ENCODE measurements around the gene ARHGAP18.

Gene ARHGAP18

GRCh38 chr6:129615496-129615895 lies 94.5 kb downstream of the ARHGAP18 start:
- no peaks in the 10 kb centered on the region for H3K4me1 ChIP-seq
- H3K36me3 ChIP-seq: peaks cover 0 to 92% (median 0%) of the 10 kb centered on the region in 11 experiments; a peak in 8 of 22 replicates
- no peaks in the 10 kb centered on the region for H3K27me3 ChIP-seq
- TF ChIP-seq Cebpa-rat (IDR thresholded peaks at IDR 0.05): no peak
- no peaks in the 10 kb centered on the region for H3K9me3 ChIP-seq (replicated peaks in 1 of 11)
- H3K4me3 ChIP-seq: no peak overlapping the region
- H3K27ac ChIP-seq: no peak overlapping the region
- no peak overlapping the region for H3K9ac ChIP-seq
- no peak overlapping the region for H3K4me2 ChIP-seq
- H4K20me1 ChIP-seq: peaks cover 0 to 26% (median 0%) of the 10 kb centered on the region in 11 experiments; a peak in 2 of 22 replicates

- peaks cover 0 to 92% (median 0%) of the 10 kb centered on the region in 11 experiments; a peak in 8 of 22 replicates for H3K36me3 ChIP-seq
- no peak overlapping the region for H3K4me2 ChIP-seq
- H3K4me1 ChIP-seq: no peaks in the 10 kb centered on the region
- no peak overlapping the region for H3K4me3 ChIP-seq
- no peaks in the 10 kb centered on the region for H3K27me3 ChIP-seq
- no peak overlapping the region for H3K9ac ChIP-seq
- TF ChIP-seq Cebpa-rat (IDR thresholded peaks at IDR 0.05): no peak
- no peaks in the 10 kb centered on the region for H3K9me3 ChIP-seq (replicated peaks in 1 of 11)
- H4K20me1 ChIP-seq: peaks cover 0 to 26% (median 0%) of the 10 kb centered on the region in 11 experiments; a peak in 2 of 22 replicates
- no peak overlapping the region for H3K27ac ChIP-seq
These were observed 95.0 kb downstream of the ARHGAP18 start for GRCh38 chr6:129615020-129615419.

GRCh38 chr6:129614464-129614863 lies 95.5 kb downstream of the ARHGAP18 start:
- no peak overlapping the region for H3K4me3 ChIP-seq
- no peak overlapping the region for H3K4me2 ChIP-seq
- peaks cover 0 to 93% (median 0%) of the 10 kb centered on the region in 11 experiments; a peak in 8 of 22 replicates for H3K36me3 ChIP-seq
- H3K27ac ChIP-seq: no peak overlapping the region
- H3K4me1 ChIP-seq: peaks cover 0 to 3% (median 0%) of the 10 kb centered on the region in 10 experiments; a peak in 1 of 20 replicates
- no peak for TF ChIP-seq Cebpa-rat (IDR thresholded peaks at IDR 0.05)
- H3K9ac ChIP-seq: no peak overlapping the region
- H3K9me3 ChIP-seq (replicated peaks in 1 of 11): no peaks in the 10 kb centered on the region
- H3K27me3 ChIP-seq: no peaks in the 10 kb centered on the region
- H4K20me1 ChIP-seq: peaks cover 0 to 26% (median 0%) of the 10 kb centered on the region in 11 experiments; a peak in 2 of 22 replicates

- no peak overlapping the region for H3K27ac ChIP-seq
- H3K4me3 ChIP-seq: no peak overlapping the region
- H3K27me3 ChIP-seq: no peaks in the 10 kb centered on the region
- H3K36me3 ChIP-seq: peaks cover 0 to 98% (median 4%) of the 10 kb centered on the region in 11 experiments; a peak in 9 of 22 replicates
- H3K4me2 ChIP-seq: no peak overlapping the region
- no peak for TF ChIP-seq Cebpa-rat (IDR thresholded peaks at IDR 0.05)
- H3K4me1 ChIP-seq: peaks cover 0 to 24% (median 0%) of the 10 kb centered on the region in 10 experiments; a peak in 7 of 20 replicates
- no peaks in the 10 kb centered on the region for H3K9me3 ChIP-seq (replicated peaks in 1 of 11)
- no peak overlapping the region for H3K9ac ChIP-seq
- peaks cover 0 to 26% (median 0%) of the 10 kb centered on the region in 11 experiments; a peak in 2 of 22 replicates for H4K20me1 ChIP-seq
These were observed 97.5 kb downstream of the ARHGAP18 start for GRCh38 chr6:129612440-129612839.

DNA sequence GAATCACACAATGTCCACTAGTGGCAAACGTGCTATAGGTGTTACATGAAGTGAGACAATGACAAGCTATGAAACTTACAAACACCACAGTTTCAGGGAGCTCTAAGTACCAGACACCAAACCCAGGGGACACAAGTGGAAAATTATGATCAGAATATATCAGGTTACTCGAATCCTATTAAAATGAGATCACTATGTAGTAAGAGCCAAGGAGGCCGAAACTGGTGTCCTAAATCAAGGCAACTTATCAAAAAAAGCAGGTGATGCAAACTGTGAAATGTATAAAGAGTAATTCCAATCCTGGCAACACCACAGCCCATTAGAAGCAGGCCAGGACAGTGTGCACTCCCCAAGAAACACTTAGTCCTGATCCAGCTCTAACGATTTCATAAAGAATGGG lies 100.3 kb downstream of the ARHGAP18 start:
- Histone ChIP-seq H3K4me1 (peaks cover 0 to 50% (median 2%) of the 10 kb centered on the region in 10 experiments; a peak in 9 of 20 replicates), H3K4me2 (no peak overlapping the region), H3K27me3 (no peaks in the 10 kb centered on the region), H3K27ac (no peak overlapping the region), H3K4me3 (no peak overlapping the region), H4K20me1 (peaks cover 0 to 19% (median 0%) of the 10 kb centered on the region in 11 experiments; a peak in 2 of 22 replicates), H3K9me3 (replicated peaks in 1 of 11) (no peaks in the 10 kb centered on the region), H3K36me3 (peaks cover 0 to 96% (median 7%) of the 10 kb centered on the region in 11 experiments; a peak in 8 of 22 replicates), H3K9ac (0 out of 22 replicates have a peak overlapping the region, but pooled peaks of 1 of the 11 experiments have one; percentile 19)
- no peak for TF ChIP-seq Cebpa-rat (IDR thresholded peaks at IDR 0.05)

DNA sequence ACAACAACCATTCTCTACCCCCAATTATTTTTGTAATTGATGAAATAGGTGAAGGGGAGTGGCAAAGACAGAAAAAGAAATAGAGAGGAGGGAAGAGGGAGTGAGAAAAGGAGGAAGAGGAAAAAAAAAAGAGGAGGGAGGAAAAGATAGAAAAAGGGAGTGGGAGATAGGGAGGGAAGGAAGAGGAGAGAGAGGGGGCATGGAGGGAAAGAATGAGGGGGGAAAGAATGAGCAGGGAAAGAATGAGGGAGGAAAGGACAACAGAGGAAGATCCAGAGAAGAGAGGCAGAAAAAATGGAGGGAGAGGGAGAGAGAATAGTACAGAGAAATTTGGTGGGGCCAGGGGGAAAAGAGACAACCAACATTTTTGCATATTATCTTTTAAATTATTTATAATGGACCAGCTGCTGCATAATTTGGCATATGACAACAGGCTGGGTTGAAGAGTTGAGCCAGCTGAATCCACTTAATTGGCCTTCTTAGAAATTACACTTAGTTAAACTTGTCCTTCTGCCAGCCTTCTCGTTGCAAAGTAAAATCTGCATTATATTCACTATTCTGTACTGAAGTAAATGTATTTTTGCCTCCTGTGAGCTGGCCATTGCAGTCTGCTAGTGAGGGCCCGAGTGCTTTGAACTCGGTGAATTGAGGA lies 101.0 kb downstream of the ARHGAP18 start:
- peaks cover 0 to 96% (median 7%) of the 10 kb centered on the region in 11 experiments; a peak in 8 of 22 replicates for H3K36me3 ChIP-seq
- H3K27me3 ChIP-seq: no peaks in the 10 kb centered on the region
- H4K20me1 ChIP-seq: peaks cover 0 to 15% (median 0%) of the 10 kb centered on the region in 11 experiments; a peak in 2 of 22 replicates
- 0 out of 22 replicates have a peak overlapping the region, but pooled peaks of 1 of the 11 experiments have one; percentile 19 for H3K9ac ChIP-seq
- H3K4me1 ChIP-seq: peaks cover 0 to 56% (median 2%) of the 10 kb centered on the region in 10 experiments; a peak in 9 of 20 replicates
- H3K27ac ChIP-seq: no peak overlapping the region
- H3K4me2 ChIP-seq: no peak overlapping the region
- no peak overlapping the region for H3K4me3 ChIP-seq
- no peaks in the 10 kb centered on the region for H3K9me3 ChIP-seq (replicated peaks in 1 of 11)
- no peak for TF ChIP-seq Cebpa-rat (IDR thresholded peaks at IDR 0.05)

- peak overlapping the region in 2 of 11 experiments; percentile 36 to 53; a peak in 3 of 22 replicates for H3K4me2 ChIP-seq
- no peaks in the 10 kb centered on the region for H3K27me3 ChIP-seq
- peaks cover 0 to 14% (median 0%) of the 10 kb centered on the region in 11 experiments; a peak in 2 of 22 replicates for H4K20me1 ChIP-seq
- H3K27ac ChIP-seq: no peak overlapping the region
- H3K4me1 ChIP-seq: peaks cover 0 to 66% (median 2%) of the 10 kb centered on the region in 10 experiments; a peak in 9 of 20 replicates
- H3K9me3 ChIP-seq (replicated peaks in 1 of 11): no peaks in the 10 kb centered on the region
- no peak overlapping the region for H3K9ac ChIP-seq
- H3K36me3 ChIP-seq: peaks cover 0 to 99% (median 7%) of the 10 kb centered on the region in 11 experiments; a peak in 8 of 22 replicates
- no peak overlapping the region for H3K4me3 ChIP-seq
- no peak for TF ChIP-seq Cebpa-rat (IDR thresholded peaks at IDR 0.05)
These were observed 102.3 kb downstream of the ARHGAP18 start for GRCh38 chr6:129607581-129608186.

DNA sequence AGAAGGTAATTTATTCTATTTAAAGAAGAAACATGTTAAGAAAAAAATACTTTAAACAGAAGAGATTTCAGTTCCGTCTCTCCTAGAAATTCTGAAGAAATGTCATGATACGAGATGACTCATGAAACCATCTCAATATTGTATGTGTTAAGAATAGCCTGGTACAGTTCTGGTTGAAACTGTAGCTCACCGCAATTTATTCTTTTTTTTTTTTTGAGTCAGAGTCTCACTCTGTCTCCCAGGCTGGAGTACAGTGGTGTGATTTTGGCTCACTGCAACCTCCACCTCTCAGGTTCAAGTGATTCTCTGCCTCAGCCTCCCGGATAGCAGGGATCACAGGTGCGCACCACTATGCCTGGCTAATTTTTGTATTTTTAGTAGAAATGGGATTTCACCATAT lies 103.3 kb downstream of the ARHGAP18 start:
- Histone ChIP-seq H3K4me2 (peak overlapping the region in 4 of 11 experiments; percentile 17 to 53 (median 34); a peak in 8 of 22 replicates), H3K9ac (no peak overlapping the region; a peak in 1 of 22 replicates), H3K27me3 (no peaks in the 10 kb centered on the region), H3K27ac (peak overlapping the region in 2 of 11 experiments; percentile 37 to 42; a peak in 2 of 22 replicates), H3K4me3 (no peak overlapping the region), H3K36me3 (peaks cover 0 to 99% (median 7%) of the 10 kb centered on the region in 11 experiments; a peak in 8 of 22 replicates), H4K20me1 (peaks cover 0 to 8% (median 0%) of the 10 kb centered on the region in 11 experiments; a peak in 2 of 22 replicates), H3K9me3 (replicated peaks in 1 of 11) (no peaks in the 10 kb centered on the region), H3K4me1 (peaks cover 0 to 66% (median 2%) of the 10 kb centered on the region in 10 experiments; a peak in 9 of 20 replicates)
- no peak for TF ChIP-seq Cebpa-rat (IDR thresholded peaks at IDR 0.05)

All from BLaER1 treated with 17β-estradiol and CSF1 and Interleukin-3, amounts not matched to agents 10 nM and 100 nM (cell line).